ENCODE results near the gene SMTNL1. TPM values are rescaled to one million over a fixed set of nuclear protein-coding genes. Genes with fewer than 3 reads are reported as not detected.

SMTNL1 gene
- total and polyA plus RNA-seq, 9 of the 15 experiments (the other 6 are each of a cell fraction or from before 2014, with no cell fraction given) = not detected

DNA sequence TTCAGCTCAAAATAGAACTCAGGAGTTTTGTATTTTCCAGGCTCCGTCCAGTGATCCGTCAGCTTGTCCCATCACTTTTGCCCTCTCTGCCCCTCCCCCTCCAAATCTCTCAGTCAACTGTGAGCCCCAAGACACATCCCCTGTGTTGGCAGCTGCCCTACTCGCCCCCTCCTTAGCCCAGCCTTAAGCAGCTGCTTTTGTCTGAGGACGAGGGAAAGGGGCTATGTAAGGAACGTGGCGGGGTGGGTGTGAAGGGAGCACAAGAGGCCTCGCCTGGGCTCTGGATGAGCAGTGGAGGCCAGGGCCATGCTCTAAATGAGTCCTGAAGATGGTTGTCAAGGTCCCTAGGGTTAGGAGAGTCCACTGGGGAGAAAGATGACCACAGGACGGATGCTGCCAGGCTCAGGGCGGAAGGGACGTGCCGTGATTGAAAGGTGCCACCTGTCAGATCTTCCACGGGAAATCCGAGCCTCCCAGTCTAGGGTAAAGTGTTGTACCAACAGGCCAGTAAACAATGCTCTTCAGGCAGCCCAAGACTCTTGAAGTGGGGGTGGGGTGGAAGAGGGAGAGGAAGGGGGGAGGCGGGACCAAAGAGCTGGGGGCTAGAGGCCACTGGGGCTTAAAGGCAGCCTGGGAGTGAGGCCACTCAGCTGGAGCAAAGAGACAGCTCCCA lies at the start of gene SMTNL1 (continued):
- TF ChIP-seq ZNF655 (CRISPR knock-in tag; IDR thresholded peaks at IDR 0.05) = no peak
- TF ChIP-seq OTX1 (CRISPR knock-in tag; IDR thresholded peaks at IDR 0.05) = no peak
- TF ChIP-seq ZNF217 (CRISPR knock-in tag; IDR thresholded peaks at IDR 0.05) = no peak
- TF ChIP-seq, protein P1, sequence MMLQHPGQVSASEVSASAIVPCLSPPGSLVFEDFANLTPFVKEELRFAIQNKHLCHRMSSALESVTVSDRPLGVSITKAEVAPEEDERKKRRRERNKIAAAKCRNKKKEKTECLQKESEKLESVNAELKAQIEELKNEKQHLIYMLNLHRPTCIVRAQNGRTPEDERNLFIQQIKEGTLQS (IDR thresholded peaks at IDR 0.05) = no peak
- TF ChIP-seq, protein P1 (CRISPR knock-in tag; conservative IDR thresholded peaks at IDR 0.05) = no peak
- TF ChIP-seq TEAD1 (CRISPR knock-in tag; IDR thresholded peaks at IDR 0.05) = no peak
- TF ChIP-seq RERE (CRISPR knock-in tag; IDR thresholded peaks at IDR 0.05; ENCODE audit: borderline replicate concordance) = no peak
- TF ChIP-seq HMBOX1 (IDR thresholded peaks at IDR 0.05) = no peak

Data from K562 (cell line).